Measurements from ENCODE around the gene MPL.

MPL gene

DNA sequence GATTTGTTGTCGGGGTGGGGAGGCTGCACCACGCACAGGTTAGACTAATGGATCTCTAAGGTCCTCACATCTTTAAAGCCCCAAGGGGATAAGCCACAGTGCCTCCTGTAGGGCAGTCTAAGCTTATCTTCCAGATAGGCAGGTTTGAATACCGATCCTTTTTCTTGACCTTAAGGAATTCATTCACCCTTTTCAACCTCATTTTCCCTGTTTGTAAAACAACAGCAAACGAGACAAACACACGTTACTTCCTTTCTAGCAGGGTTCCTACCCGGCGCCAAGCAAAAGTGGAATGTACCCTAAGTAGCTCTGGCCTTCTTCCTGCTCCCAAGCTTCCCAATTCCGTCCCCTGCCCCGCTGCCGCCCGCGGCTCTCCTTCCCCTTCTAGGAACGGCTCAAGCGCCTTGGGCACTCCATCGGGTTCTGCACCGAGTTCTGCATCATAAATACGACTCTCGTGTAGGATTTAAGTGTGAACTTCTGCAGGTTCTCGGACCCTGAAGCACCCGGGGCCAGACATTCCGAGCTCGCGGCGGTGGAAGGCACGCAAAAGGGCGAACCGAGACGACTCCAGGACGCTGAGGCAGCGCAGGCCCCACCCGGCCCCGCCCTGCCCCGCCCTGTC, 20.6 kb downstream of the MPL start:
- H2AFZ ChIP-seq (ENCODE audit: low read length, unreplicated experiment): peak overlapping the region; percentile 56

DNA sequence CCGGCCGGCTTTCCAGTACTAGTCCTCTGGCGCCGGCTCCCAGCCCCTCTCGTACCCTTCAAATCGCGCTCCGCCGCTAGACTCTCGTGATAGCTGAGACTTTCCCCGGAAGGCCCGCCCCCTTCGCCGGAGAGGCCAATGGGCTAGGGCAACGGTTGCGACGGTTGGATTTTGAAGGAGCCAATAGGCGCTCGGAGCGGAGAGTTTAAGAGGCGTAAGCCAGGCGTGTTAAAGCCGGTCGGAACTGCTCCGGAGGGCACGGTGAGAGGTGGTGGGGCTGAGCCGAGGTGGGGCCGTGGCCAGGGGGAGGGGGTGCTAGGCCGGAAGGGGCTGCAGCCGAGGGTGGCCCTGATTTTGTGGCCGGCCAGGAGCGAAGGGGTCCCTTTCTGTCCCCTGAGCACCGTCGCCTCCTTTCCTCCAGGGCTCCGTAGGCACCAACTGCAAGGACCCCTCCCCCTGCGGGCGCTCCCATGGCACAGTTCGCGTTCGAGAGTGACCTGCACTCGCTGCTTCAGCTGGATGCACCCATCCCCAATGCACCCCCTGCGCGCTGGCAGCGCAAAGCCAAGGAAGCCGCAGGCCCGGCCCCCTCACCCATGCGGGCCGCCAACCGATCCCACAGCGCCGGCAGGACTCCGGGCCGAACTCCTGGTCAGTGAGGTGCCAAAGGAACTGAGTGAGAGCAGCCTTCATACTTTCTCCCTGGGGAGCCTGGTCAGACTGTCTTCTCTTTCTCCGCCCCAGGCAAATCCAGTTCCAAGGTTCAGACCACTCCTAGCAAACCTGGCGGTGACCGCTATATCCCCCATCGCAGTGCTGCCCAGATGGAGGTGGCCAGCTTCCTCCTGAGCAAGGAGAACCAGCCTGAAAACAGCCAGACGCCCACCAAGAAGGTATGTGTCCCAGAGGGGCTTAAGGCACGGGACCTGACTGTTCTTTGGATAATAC, 21.4 kb downstream of the MPL start, which contains the start of gene CDC20:
TSS of gene CDC20 (plus strand) at position 236 of the 948 bp plus-strand sequence. CDS start at position 471, 235 bp downstream.
- H3K79me2 ChIP-seq (ENCODE audit: control insufficient read depth, insufficient read depth, low read length, unreplicated experiment): peaks cover 40% of the 10 kb centered on the region
- H3K36me3 ChIP-seq (ENCODE audit: insufficient read depth, low read length): peaks cover 22% of the 10 kb centered on the region
- H3K4me3 ChIP-seq (ENCODE audit: low read depth, low read length): peak within 1 kb of the TSS; percentile 79
- peak within 1 kb of the TSS; percentile 65 for H3K27ac ChIP-seq (ENCODE audit: low read depth, low read length)
- peaks cover 55% of the 10 kb centered on the region for H3K4me1 ChIP-seq (ENCODE audit: control insufficient read depth, insufficient read depth, low read length, unreplicated experiment)
- H2AFZ ChIP-seq (ENCODE audit: low read length, unreplicated experiment): peak within 1 kb of the TSS; percentile 56
- H3K27me3 ChIP-seq (ENCODE audit: insufficient read depth, low read length): no peaks in the 10 kb centered on the region

More for the DNA sequence above, 20.6 kb downstream of the MPL start:
- Histone ChIP-seq H3K36me3 (ENCODE audit: insufficient read depth, low read length) (peaks cover 17% of the 10 kb centered on the region), H3K27ac (ENCODE audit: low read depth, low read length) (peak overlapping the region; percentile 52), H3K4me1 (ENCODE audit: control insufficient read depth, insufficient read depth, low read length, unreplicated experiment) (peaks cover 48% of the 10 kb centered on the region), H3K27me3 (ENCODE audit: insufficient read depth, low read length) (no peaks in the 10 kb centered on the region), H3K4me3 (ENCODE audit: low read depth, low read length) (peak overlapping the region; percentile 79), H3K79me2 (ENCODE audit: control insufficient read depth, insufficient read depth, low read length, unreplicated experiment) (peaks cover 40% of the 10 kb centered on the region)

DNA sequence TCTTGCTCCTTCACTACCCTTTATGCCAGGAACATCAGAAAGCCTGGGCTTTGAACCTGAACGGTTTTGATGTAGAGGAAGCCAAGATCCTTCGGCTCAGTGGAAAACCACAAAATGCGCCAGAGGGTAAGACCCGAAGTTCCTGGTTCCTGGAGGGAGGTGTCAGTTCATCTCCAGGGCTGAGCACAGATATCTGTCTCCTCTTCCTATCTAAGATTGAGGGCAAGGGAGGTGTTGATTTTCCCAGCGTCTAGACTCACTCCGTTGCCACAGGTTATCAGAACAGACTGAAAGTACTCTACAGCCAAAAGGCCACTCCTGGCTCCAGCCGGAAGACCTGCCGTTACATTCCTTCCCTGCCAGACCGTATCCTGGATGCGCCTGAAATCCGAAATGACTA, 22.1 kb downstream of the MPL start:
- no peak overlapping the region for H2AFZ ChIP-seq (ENCODE audit: low read length, unreplicated experiment)
- peak overlapping the region; percentile 79 for H3K4me3 ChIP-seq (ENCODE audit: low read depth, low read length)
- H3K27me3 ChIP-seq (ENCODE audit: insufficient read depth, low read length): no peaks in the 10 kb centered on the region
- peaks cover 40% of the 10 kb centered on the region for H3K79me2 ChIP-seq (ENCODE audit: control insufficient read depth, insufficient read depth, low read length, unreplicated experiment)
- H3K27ac ChIP-seq (ENCODE audit: low read depth, low read length): peak overlapping the region; percentile 65; the same call in 1 of the 2 replicates
- peaks cover 48% of the 10 kb centered on the region for H3K4me1 ChIP-seq (ENCODE audit: control insufficient read depth, insufficient read depth, low read length, unreplicated experiment)
- H3K36me3 ChIP-seq (ENCODE audit: insufficient read depth, low read length): peaks cover 28% of the 10 kb centered on the region

DNA sequence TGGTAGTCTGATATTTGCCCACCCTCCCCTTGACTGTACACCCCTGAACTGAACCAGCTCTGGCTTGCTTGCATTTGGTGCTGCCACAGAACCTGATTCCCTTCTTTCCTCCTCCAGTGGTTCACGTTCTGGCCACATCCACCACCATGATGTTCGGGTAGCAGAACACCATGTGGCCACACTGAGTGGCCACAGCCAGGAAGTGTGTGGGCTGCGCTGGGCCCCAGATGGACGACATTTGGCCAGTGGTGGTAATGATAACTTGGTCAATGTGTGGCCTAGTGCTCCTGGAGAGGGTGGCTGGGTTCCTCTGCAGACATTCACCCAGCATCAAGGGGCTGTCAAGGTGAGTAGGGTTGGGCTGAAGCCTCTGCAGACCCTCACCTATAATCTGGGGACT, 23.0 kb downstream of the MPL start:
- H3K79me2 ChIP-seq (ENCODE audit: control insufficient read depth, insufficient read depth, low read length, unreplicated experiment): peaks cover 47% of the 10 kb centered on the region
- peaks cover 45% of the 10 kb centered on the region for H3K4me1 ChIP-seq (ENCODE audit: control insufficient read depth, insufficient read depth, low read length, unreplicated experiment)
- no peaks in the 10 kb centered on the region for H3K27me3 ChIP-seq (ENCODE audit: insufficient read depth, low read length)
- peaks cover 34% of the 10 kb centered on the region for H3K36me3 ChIP-seq (ENCODE audit: insufficient read depth, low read length)
- H2AFZ ChIP-seq (ENCODE audit: low read length, unreplicated experiment): no peak overlapping the region
- H3K4me3 ChIP-seq (ENCODE audit: low read depth, low read length): peak overlapping the region; percentile 79
- H3K27ac ChIP-seq (ENCODE audit: low read depth, low read length): no peak overlapping the region

DNA sequence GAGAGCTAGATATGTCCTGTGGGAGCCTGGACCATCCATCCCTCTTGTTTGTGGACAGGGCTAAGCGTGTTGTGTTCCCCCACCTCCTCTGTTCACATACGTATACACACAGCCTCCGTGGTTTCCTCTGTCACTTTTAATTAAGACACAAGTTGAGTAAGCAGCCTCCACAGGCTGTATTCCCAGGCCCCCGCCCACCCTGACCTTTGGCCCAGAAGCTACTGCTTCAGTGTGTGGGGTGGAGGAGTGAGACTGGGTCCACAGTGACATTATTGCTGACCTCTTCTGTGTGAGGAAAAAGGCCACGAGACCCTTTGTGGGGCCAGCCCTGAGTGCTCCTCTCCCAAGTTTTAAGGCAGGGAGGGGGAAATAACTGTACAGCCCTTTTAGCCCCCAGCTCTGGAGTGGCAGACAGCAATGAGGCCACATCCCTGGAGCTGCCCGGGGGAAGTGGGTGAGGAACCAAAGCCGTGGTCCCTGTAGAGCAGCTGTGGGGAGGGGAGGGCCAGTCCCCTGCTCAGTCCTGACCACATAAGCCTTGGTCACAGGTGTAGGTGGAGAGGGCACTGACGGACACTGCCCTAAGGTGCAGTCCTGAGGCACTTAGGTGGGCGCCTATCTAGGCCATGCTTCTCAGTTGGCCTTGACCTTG, 25.8 kb downstream of the MPL start:
- peaks cover 66% of the 10 kb centered on the region for H3K79me2 ChIP-seq (ENCODE audit: control insufficient read depth, insufficient read depth, low read length, unreplicated experiment)
- H3K4me1 ChIP-seq (ENCODE audit: control insufficient read depth, insufficient read depth, low read length, unreplicated experiment): peaks cover 52% of the 10 kb centered on the region
- peak overlapping the region; percentile 47 for H3K27ac ChIP-seq (ENCODE audit: low read depth, low read length)
- H2AFZ ChIP-seq (ENCODE audit: low read length, unreplicated experiment): no peak overlapping the region
- H3K4me3 ChIP-seq (ENCODE audit: low read depth, low read length): no peak overlapping the region
- H3K36me3 ChIP-seq (ENCODE audit: insufficient read depth, low read length): peaks cover 34% of the 10 kb centered on the region
- H3K27me3 ChIP-seq (ENCODE audit: insufficient read depth, low read length): no peaks in the 10 kb centered on the region

DNA sequence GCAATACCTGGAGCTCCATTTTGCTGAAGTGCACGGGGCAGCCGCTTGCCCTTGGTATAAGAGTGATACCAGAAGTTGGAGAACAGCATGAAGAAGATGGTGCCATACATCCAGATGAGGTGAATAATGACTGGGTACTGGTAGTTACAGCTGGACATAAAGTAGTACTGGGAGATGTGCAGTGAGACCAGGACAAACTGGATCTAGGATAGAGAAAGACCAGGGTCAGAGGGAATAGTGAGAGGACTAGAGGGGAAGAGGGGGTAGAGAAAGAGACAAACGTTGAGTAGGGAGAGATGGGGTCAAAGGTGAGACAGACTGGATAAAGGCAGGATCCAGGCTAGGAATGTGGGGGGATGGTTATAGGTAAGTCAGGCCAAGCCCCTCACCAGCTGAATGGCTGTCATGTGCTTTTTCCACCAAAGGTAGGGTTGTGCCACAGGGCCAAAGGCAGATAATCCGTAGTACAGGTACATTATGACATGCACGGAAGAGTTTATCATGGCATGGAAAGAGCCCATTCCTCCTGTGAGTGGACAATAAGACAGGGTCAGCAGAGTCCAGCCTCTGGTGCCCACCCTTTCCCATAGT, 26.4 kb downstream of the MPL start:
- Histone ChIP-seq H3K27me3 (ENCODE audit: insufficient read depth, low read length) (no peaks in the 10 kb centered on the region), H3K79me2 (ENCODE audit: control insufficient read depth, insufficient read depth, low read length, unreplicated experiment) (peaks cover 69% of the 10 kb centered on the region), H3K36me3 (ENCODE audit: insufficient read depth, low read length) (peaks cover 34% of the 10 kb centered on the region), H2AFZ (ENCODE audit: low read length, unreplicated experiment) (no peak overlapping the region), H3K4me1 (ENCODE audit: control insufficient read depth, insufficient read depth, low read length, unreplicated experiment) (peaks cover 56% of the 10 kb centered on the region), H3K4me3 (ENCODE audit: low read depth, low read length) (no peak overlapping the region), H3K27ac (ENCODE audit: low read depth, low read length) (no peak overlapping the region; the same call in 1 of the 2 replicates)

DNA sequence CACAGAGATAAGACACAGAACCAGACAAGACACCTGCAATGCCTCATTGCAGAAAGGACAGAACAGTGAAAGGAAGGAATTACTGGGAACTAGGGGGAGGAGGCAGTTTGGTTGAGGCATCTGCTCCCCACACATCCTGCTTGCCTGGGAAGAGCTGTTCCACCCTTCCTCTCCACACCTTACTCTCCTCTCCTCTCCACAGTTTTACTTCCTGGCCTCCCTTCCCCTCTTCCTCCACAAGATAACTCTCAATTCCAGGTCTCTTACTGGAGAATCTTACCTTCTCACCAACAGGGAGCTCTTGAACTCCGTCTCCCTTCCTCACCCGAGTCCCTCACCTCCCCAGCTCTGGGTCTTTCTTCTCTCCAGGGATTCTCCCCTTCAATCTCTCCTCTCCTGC, 28.1 kb downstream of the MPL start:
- H3K4me3 ChIP-seq (ENCODE audit: low read depth, low read length): peak overlapping the region; percentile 86; the same call in 1 of the 2 replicates
- no peaks in the 10 kb centered on the region for H3K27me3 ChIP-seq (ENCODE audit: insufficient read depth, low read length)
- H3K36me3 ChIP-seq (ENCODE audit: insufficient read depth, low read length): peaks cover 29% of the 10 kb centered on the region
- H3K27ac ChIP-seq (ENCODE audit: low read depth, low read length): no peak overlapping the region
- no peak overlapping the region for H2AFZ ChIP-seq (ENCODE audit: low read length, unreplicated experiment)
- H3K4me1 ChIP-seq (ENCODE audit: control insufficient read depth, insufficient read depth, low read length, unreplicated experiment): peaks cover 50% of the 10 kb centered on the region
- H3K79me2 ChIP-seq (ENCODE audit: control insufficient read depth, insufficient read depth, low read length, unreplicated experiment): peaks cover 60% of the 10 kb centered on the region

DNA sequence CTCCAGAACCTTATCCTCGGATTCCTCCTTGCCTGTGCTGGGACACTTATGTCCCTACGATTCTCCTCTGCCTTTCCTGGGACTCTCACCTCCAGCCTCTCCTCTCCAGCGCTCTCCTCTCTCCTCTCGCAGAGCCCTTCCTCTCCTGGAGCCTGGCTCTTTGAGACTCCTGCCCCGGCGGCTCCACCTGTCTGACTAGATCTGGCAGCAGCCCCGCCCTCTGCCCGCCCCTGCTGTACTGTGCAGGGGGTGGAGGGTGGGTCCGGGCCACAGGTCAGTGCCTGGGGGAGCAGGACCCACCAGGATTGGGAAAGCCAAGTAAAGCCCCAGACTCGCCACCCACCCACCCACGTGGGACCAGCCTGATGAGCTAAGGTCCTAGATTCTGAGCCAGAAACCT, 28.6 kb downstream of the MPL start:
- Histone ChIP-seq H3K79me2 (ENCODE audit: control insufficient read depth, insufficient read depth, low read length, unreplicated experiment) (peaks cover 58% of the 10 kb centered on the region), H3K27me3 (ENCODE audit: insufficient read depth, low read length) (no peaks in the 10 kb centered on the region), H3K36me3 (ENCODE audit: insufficient read depth, low read length) (peaks cover 25% of the 10 kb centered on the region), H3K4me1 (ENCODE audit: control insufficient read depth, insufficient read depth, low read length, unreplicated experiment) (peaks cover 50% of the 10 kb centered on the region), H3K4me3 (ENCODE audit: low read depth, low read length) (peak overlapping the region; percentile 86), H2AFZ (ENCODE audit: low read length, unreplicated experiment) (no peak overlapping the region), H3K27ac (ENCODE audit: low read depth, low read length) (no peak overlapping the region)

DNA sequence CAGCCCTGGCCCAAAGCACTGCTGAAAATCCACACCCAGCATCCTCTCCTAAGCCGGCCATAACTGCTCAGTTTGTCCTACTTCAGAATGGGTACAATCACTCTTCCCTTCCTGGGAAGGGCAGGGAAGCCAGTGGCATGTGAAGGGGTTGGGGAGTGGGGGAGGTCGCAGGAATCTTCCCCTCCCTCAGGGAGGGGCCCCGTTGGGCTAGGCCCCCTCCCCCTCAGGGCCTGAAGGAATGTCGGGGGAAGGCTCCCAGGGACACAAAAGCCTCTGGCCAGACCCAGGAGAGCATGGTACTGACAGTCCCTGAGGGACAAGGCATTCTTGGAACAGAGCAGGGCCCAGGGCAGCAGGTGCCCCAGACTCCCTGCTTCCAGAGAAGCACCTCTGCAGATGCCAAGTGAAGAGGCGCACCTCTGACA, 29.0 kb downstream of the MPL start:
- Histone ChIP-seq H3K4me1 (ENCODE audit: control insufficient read depth, insufficient read depth, low read length, unreplicated experiment) (peaks cover 49% of the 10 kb centered on the region), H3K36me3 (ENCODE audit: insufficient read depth, low read length) (peaks cover 25% of the 10 kb centered on the region), H3K79me2 (ENCODE audit: control insufficient read depth, insufficient read depth, low read length, unreplicated experiment) (peaks cover 54% of the 10 kb centered on the region), H3K4me3 (ENCODE audit: low read depth, low read length) (peak overlapping the region; percentile 86), H2AFZ (ENCODE audit: low read length, unreplicated experiment) (no peak overlapping the region), H3K27me3 (ENCODE audit: insufficient read depth, low read length) (no peaks in the 10 kb centered on the region), H3K27ac (ENCODE audit: low read depth, low read length) (no peak overlapping the region)
